Ecto neural progenitor cell (in vitro differentiated cells): Measurements from ENCODE around the gene GALNT7.

Source experiments
- DNase-seq: peaks from one replicate; pipeline ENCODE4 v3.0.0-alpha.2; 2018; ENCODE audit warnings: low spot score

Gene GALNT7

DNA sequence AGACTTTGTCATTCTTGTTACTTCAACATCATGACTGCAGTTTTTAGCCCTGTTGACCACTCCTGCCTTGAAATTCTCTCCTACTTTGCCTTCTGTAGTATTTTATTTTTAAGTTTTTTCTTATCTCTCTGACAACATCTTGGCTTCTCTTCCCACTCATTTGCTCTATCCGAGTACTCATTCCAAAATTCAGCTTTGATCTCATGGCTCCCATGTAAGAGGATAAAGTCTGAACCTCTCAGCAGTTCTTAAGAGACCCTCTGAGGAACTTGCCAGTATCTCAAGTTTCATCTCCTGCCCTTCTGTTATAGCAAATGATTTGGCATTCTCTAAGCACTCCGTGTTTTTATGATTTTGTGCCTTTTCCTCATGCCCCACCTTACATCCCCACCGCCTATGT lies 67.7 kb downstream of the GALNT7 start:
- DNase-seq: no peak

GRCh38 chr4:173237152-173237551 lies 68.5 kb downstream of the GALNT7 start:
- no peak for DNase-seq

DNA sequence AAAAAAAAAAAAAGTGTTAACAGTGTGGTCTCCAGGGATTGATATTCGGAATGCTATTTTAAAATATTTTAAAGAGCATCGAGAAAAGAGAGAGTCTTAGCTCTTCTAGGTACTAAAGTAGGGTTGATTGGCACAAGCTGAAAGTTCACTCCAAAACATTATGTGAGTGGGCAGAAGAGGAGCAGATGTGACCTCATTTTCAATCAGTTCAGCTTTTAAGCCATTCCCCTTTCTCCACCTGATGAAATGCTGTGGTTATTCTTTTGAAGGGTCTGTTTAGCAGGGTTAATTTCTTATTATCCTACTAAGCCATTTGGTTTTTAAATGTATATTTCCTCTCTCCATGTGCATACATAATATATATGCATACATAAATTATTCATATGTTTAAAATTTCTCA lies 69.2 kb downstream of the GALNT7 start:
- no peak for DNase-seq

DNA sequence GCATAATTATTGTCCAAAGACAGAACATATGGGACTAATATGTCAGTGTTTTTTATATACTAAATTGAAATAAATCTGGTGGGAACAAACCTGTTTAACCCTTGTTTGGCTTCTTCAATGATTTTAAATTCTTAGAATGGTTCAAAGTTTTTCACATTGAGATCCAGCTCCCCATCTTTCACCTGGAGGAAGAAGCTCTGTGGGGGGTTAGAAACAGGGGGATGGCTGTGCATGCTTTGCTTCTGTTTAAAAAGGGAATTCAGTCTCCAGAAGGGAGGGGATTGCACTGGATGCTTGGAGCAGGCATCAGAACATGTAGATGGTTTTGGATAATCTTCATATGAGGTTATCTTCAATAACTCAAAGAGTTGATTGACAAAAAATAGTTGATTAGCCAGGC lies 72.1 kb downstream of the GALNT7 start:
- no peak for DNase-seq

DNA sequence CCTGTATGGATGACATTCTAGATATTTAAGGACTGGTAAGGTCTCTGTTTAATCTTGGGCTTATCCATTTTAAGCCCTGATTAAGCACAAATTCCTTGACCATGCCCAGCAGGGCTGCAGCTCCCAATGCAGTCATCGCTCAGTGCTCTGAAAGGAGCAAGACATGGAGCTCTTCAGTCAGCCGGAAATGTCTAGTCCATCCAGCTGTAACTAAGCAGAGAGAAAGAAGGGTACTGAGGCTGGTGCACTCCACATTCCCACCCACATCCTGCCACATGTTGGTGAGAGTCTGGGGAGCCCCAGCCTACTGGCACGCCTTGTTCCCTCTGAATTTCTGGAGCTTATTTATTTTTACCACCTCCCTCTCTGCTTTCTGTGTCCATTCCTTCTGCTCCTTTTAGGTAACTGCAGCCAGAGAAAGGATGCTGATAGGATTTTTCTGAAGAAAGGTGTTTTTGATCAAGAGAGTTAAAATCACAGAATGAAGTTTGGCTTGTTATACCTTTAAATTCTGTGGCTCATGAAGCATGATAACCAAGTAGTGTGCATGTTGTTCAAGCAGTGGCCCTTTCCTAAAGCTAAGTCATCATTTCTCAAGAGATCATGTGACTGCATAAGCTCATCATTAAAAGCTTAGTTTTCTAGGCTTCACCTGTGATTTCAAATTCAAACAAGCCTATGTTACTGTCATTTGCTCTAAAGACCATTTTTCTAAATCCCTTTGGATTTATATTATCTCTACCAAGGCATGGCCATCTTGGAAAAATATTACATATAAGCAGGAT lies 74.0 kb downstream of the GALNT7 start:
- no peak for DNase-seq

- DNase-seq: no peak
Observed at GRCh38 chr4:173243321-173243720, 74.7 kb downstream of the GALNT7 start.

GRCh38 chr4:173243917-173244658 lies 75.5 kb downstream of the GALNT7 start:
- no peak for DNase-seq

GRCh38 chr4:173245952-173246351 lies 77.3 kb downstream of the GALNT7 start:
- no peak for DNase-seq

DNA sequence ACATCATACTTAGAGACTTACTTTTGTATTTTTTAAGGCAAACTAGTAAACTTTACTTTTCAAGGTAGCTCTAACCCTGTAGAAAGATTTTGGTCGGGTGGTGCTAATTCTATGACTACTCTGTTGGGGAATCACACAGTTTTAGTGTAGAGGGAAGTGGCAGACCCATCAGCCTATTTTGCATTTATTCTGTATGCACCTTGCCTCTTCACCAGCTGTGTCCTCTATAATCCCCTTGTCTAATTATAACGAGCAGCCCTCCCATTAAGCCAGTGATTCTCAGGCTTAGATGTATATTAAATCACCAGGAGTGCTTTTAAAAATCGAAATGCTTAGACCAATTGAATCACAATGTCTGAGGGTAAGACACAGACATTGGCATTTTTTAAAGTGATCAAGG lies 78.1 kb downstream of the GALNT7 start:
- DNase-seq: no peak

GRCh38 chr4:173247321-173247720 lies 78.7 kb downstream of the GALNT7 start:
- DNase-seq: no peak

- DNase-seq: no peak
Observed at GRCh38 chr4:173248690-173249089, 80.1 kb downstream of the GALNT7 start.

DNA sequence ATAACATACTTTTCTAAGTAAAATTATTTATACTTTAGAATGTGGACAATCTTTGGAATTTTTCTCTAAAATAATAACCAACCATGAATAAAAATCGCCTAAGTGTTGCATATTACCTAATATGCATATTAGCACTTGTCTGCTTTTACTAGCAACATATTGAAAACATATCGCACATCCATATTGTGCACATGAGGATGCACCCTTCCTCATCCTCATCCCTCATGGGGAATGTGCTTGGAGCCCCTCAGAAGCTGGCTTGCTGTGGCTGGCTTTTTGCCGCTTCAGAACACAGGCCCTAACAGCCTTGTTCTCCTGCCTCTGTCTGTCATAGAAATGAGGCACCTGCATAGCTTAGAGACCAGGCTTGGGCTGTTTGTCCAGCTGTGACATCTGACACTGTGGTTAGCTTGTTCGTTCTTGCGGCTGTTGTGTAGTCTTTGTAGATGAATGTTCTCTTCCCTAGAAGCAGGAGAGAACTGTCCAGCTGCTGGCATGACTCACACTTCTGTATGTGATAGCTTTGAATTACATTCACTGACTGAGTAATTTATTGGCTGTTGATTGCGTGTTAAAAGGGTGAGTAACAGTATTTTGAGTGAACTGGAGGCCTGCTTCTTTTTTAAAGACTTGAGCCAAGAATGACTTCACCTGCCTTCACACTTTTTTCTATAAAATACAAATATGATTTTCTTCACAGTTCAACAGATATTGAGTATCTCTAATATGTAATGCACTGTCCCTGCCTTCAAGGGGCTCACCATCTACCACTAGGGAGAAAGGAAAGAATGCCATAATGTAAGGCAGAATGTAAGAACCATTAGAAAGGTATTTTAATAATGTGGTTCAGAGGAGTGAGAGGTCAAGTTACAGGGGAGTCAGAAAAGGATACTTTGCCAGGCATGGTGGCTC lies 83.7 kb downstream of the GALNT7 start:
- DNase-seq: no peak

DNA sequence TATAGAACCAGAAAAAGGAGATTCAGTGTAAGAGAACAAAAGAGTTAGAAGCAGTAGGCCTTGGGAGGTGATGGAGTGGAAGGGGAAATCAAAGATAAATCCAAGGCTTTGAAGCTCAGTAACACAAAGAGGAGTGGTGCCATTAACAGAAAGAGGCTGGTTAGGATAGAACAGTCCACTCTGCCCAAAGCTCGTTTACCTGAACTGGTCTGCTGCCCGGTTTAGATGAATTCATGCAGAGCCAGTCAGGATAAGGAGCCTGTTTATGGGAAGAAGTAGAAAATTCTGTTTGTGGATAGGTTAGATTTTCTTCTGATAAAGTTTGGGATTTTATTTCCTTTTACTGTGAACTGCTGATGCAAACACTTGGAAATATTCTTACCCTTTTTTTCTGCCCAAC lies 85.0 kb downstream of the GALNT7 start:
- no peak for DNase-seq

- no peak for DNase-seq
Observed at GRCh38 chr4:173254646-173255045, 86.0 kb downstream of the GALNT7 start.

DNA sequence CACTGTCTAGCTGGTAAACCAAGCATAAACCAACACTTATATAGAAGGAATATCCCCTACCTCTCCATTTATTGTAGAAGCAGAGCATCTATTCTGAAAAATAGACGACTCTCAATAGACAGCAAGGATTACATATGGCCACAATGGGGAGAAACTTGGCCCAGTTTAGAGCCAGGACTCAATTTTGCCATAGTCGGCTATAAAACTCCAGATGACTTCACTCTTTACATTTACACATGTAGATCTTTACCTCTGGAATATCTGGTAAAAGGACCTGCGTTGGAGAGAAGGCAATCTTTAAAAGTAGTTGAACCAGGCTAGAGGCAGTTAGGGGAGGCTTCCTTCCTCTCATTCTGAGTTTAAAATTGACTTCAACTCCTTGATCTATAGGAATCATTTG lies 88.2 kb downstream of the GALNT7 start:
- DNase-seq: no peak

- DNase-seq: peak; percentile 61
Observed at GRCh38 chr4:173257732-173258717, 89.4 kb downstream of the GALNT7 start.

- no peak for DNase-seq
Observed at GRCh38 chr4:173258866-173259265, 90.3 kb downstream of the GALNT7 start.

DNA sequence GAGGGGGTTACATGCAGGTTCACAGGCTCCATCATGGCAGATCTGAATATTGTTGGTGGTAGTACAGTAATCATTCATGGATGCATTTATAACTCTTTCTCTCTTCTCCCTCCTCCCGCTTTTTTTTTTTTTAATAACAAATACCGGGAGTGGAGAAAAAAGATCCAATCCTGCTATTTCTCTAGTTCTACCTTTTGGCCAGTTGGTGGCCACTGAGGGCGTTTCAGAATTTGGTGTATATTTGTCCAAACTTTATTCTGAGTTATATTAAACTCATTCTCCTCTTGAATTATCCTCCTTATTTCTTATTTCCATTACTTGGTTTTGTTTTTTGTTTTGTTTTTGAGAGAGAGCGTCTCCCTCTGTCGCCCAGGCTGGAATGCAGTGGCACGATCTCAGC lies 90.7 kb downstream of the GALNT7 start:
- no peak for DNase-seq

GRCh38 chr4:173261052-173261451 lies 92.4 kb downstream of the GALNT7 start:
- DNase-seq: no peak

DNA sequence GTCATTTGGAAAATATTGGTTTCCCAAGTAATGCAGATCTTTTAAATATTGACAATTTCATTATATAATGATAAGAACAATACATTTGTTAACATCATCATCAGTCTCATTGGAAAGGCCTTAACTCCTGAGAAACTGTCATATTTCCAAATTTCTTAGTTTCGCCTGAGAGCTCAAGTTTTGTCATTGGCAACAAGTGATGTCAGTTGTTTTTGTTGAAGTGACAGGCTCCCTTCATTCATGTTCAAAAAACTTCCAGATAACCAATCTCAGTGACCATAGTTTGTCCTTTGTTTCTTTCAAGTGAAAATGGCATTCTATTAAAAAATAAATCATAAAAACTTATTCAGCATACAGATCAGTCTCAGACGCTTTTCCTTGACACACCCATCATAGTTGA lies 93.8 kb downstream of the GALNT7 start:
- DNase-seq: no peak

DNA sequence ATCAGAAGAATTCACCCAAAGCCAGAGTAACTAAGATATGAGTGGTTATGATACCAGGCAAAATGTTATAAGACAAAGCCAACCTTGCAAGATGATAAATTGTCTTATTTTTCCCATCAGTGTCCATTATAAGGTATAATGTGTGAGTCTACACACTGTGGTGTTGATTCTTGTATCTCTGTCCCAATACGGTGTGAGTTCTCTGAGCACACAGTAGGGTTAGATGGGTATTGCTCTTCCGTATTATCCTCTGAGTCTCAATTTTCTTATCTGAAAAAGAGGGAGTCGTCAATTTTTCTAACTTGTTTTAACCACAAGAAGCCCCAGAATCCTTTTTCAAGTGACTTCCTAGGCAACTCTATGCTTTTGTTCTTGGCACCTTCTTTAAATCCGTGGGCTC lies 95.6 kb downstream of the GALNT7 start:
- no peak for DNase-seq
